Type B pancreatic cell (in vitro differentiated cells): Measurements from ENCODE around the gene OSMR. TPM values are rescaled to one million over a fixed set of nuclear protein-coding genes. Genes with fewer than 3 reads are reported as not detected.

ENCODE experiments used
- DNase-seq: peaks from one replicate; pipeline ENCODE4 v3.0.0; 2021; ENCODE audit warnings: mixed read lengths; ENCODE audit not compliant: unreplicated experiment; ENCODE audit errors: extremely low spot score
- H3K27ac Mint-ChIP-seq: 2 replicates; pipeline ENCODE4 v1.8.0; 2021; ENCODE audit warnings: mild to moderate bottlenecking, mixed read lengths
- H3K27me3 Mint-ChIP-seq: 2 replicates; pipeline ENCODE4 v1.8.0; 2021; ENCODE audit warnings: mixed read lengths
- H3K36me3 Mint-ChIP-seq: 2 replicates; pipeline ENCODE4 v1.8.0; 2021; ENCODE audit warnings: mixed read lengths
- H3K4me1 Mint-ChIP-seq: one replicate; pipeline ENCODE4 v1.8.0; 2021; ENCODE audit warnings: mixed read lengths; ENCODE audit not compliant: unreplicated experiment
- H3K4me3 Mint-ChIP-seq: 2 replicates; pipeline ENCODE4 v1.8.0; 2021; ENCODE audit warnings: mild to moderate bottlenecking, mixed read lengths
- H3K9me3 Mint-ChIP-seq: 2 replicates; pipeline ENCODE4 v1.8.0; 2021; ENCODE audit warnings: mixed read lengths
- CTCF ChIP-seq: fragments of 200-600 bp; sonication (generic); conservative IDR thresholded peaks from 2 replicates; pipeline ENCODE4 v1.5.0; 2021; ENCODE audit warnings: antibody characterized with exemption, mild to moderate bottlenecking
- total RNA-seq: library from RNA; stranded (reverse); gene quantifications from 2 replicates; pipeline ENCODE4 v1.2.1, GENCODE V29; 2021; ENCODE audit warnings: low replicate concordance

OSMR gene
- total RNA-seq, 1 donor from 2014 or later, result 1.3 TPM

- DNase-seq, result no peak
- Mint-ChIP-seq H3K27me3 (no peaks in the 10 kb centered on the region), H3K36me3 (peaks cover 13% of the 10 kb centered on the region), H3K9me3 (no peaks in the 10 kb centered on the region), H3K4me3 (no peak overlapping the region), H3K27ac (no peak overlapping the region), H3K4me1 (no peaks in the 10 kb centered on the region)
- no peak for TF ChIP-seq CTCF
Observed at GRCh38 chr5:38932854-38933408, 87.1 kb downstream of the OSMR start.

- H3K4me3 Mint-ChIP-seq, result no peak overlapping the region
- no peaks in the 10 kb centered on the region for H3K4me1 Mint-ChIP-seq
- DNase-seq, result no peak
- TF ChIP-seq CTCF, result no peak
- no peak overlapping the region for H3K27ac Mint-ChIP-seq
- no peaks in the 10 kb centered on the region for H3K27me3 Mint-ChIP-seq
- H3K9me3 Mint-ChIP-seq, result no peaks in the 10 kb centered on the region
- peaks cover 13% of the 10 kb centered on the region for H3K36me3 Mint-ChIP-seq
Observed at GRCh38 chr5:38935437-38935836, 89.6 kb downstream of the OSMR start.

GRCh38 chr5:38936269-38936668 is 90.5 kb downstream of the OSMR start:
- Mint-ChIP-seq H3K9me3 (no peaks in the 10 kb centered on the region), H3K36me3 (peaks cover 13% of the 10 kb centered on the region), H3K4me1 (no peaks in the 10 kb centered on the region), H3K27me3 (no peaks in the 10 kb centered on the region), H3K4me3 (no peak overlapping the region), H3K27ac (no peak overlapping the region)
- DNase-seq, result no peak
- no peak for TF ChIP-seq CTCF

- Mint-ChIP-seq H3K27me3 (no peaks in the 10 kb centered on the region), H3K9me3 (no peaks in the 10 kb centered on the region), H3K4me1 (no peaks in the 10 kb centered on the region), H3K4me3 (no peak overlapping the region), H3K27ac (no peak overlapping the region), H3K36me3 (peaks cover 17% of the 10 kb centered on the region)
- TF ChIP-seq CTCF, result no peak
- DNase-seq, result no peak
Observed at GRCh38 chr5:38938424-38938823, 92.6 kb downstream of the OSMR start.

GRCh38 chr5:38938973-38939372 is 93.2 kb downstream of the OSMR start:
- Mint-ChIP-seq H3K36me3 (peaks cover 17% of the 10 kb centered on the region), H3K4me1 (no peaks in the 10 kb centered on the region), H3K4me3 (no peak overlapping the region), H3K27ac (no peak overlapping the region), H3K9me3 (no peaks in the 10 kb centered on the region), H3K27me3 (no peaks in the 10 kb centered on the region)
- DNase-seq, result no peak
- no peak for TF ChIP-seq CTCF
